Activated T-helper 2 cell treated with anti-CD3 and anti-CD28 coated beads, Interferon-gamma antibody, Interleukin-2, Interleukin-4, amounts not matched to agents 10 μg/mL and 5 μg/mL and 100 μg/mL, durations not matched to agents 14 hours and 24 hours and 36 hours (primary cell): ENCODE results near the gene ZNF385C. TPM values are rescaled to one million over a fixed set of nuclear protein-coding genes. Genes with fewer than 3 reads are reported as not detected.

Source experiments
- DNase-seq: peaks from one replicate; pipeline ENCODE4 v3.0.0; 2021; ENCODE audit warnings: low spot score
- H3K27ac Mint-ChIP-seq: one replicate; pipeline ENCODE4 v1.8.0; 2021; ENCODE audit warnings: mixed read lengths
- H3K27me3 Mint-ChIP-seq: one replicate; pipeline ENCODE4 v1.8.0; 2021; ENCODE audit warnings: low read depth, mixed read lengths
- H3K36me3 Mint-ChIP-seq: one replicate; pipeline ENCODE4 v1.8.0; 2021; ENCODE audit warnings: low read depth, mixed read lengths
- H3K4me1 Mint-ChIP-seq: one replicate; pipeline ENCODE4 v1.8.0; 2021; ENCODE audit warnings: low read depth, mixed read lengths
- H3K4me3 Mint-ChIP-seq: one replicate; pipeline ENCODE4 v1.8.0; 2021; ENCODE audit warnings: low read depth, mild to moderate bottlenecking, moderate library complexity, mixed read lengths
- H3K9me3 Mint-ChIP-seq: one replicate; pipeline ENCODE4 v1.8.0; 2021; ENCODE audit warnings: mixed read lengths
- intact Hi-C: fragments of 100-400 bp; cut with micrococcal nuclease; formaldehyde crosslinking; loops from one replicate; pipeline ENCODE4 v1.15.1; 2023
- total RNA-seq: library from RNA; stranded (reverse); gene quantifications from 2 replicates; pipeline ENCODE4 v1.2.3, GENCODE V29; 2022

Gene ZNF385C
- total RNA-seq, 1 donor from 2014 or later, result 0.16 TPM

- intact Hi-C loops, result no loop called here
- peak overlapping the region; percentile 46 for H3K27ac Mint-ChIP-seq
- H3K27me3 Mint-ChIP-seq, result no peaks in the 10 kb centered on the region
- H3K36me3 Mint-ChIP-seq, result peaks cover 35% of the 10 kb centered on the region
- no peaks in the 10 kb centered on the region for H3K9me3 Mint-ChIP-seq
- DNase-seq, result no peak
- peak overlapping the region; percentile 67 for H3K4me3 Mint-ChIP-seq
- H3K4me1 Mint-ChIP-seq, result peaks cover 22% of the 10 kb centered on the region
Observed at GRCh38 chr17:42120161-42120769, 22.0 kb upstream of the ZNF385C start.

GRCh38 chr17:42119301-42119700 lies 21.0 kb upstream of the ZNF385C start:
- peaks cover 35% of the 10 kb centered on the region for H3K36me3 Mint-ChIP-seq
- intact Hi-C loops, result loop anchor here (5.0 kb wide), 1 partner anchor 63 kb away; the partner anchor contains the start of gene KCNH4
- H3K27ac Mint-ChIP-seq, result no peak overlapping the region
- peak overlapping the region; percentile 67 for H3K4me3 Mint-ChIP-seq
- H3K4me1 Mint-ChIP-seq, result peaks cover 22% of the 10 kb centered on the region
- no peaks in the 10 kb centered on the region for H3K9me3 Mint-ChIP-seq
- DNase-seq, result no peak
- H3K27me3 Mint-ChIP-seq, result no peaks in the 10 kb centered on the region

GRCh38 chr17:42118545-42118944 lies 20.3 kb upstream of the ZNF385C start:
- H3K27me3 Mint-ChIP-seq, result no peaks in the 10 kb centered on the region
- peaks cover 22% of the 10 kb centered on the region for H3K4me1 Mint-ChIP-seq
- DNase-seq, result no peak
- intact Hi-C loops, result loop anchor here (5.0 kb wide), 1 partner anchor 64 kb away; the partner anchor contains the start of gene KCNH4
- H3K4me3 Mint-ChIP-seq, result peak overlapping the region; percentile 58
- H3K9me3 Mint-ChIP-seq, result no peaks in the 10 kb centered on the region
- H3K27ac Mint-ChIP-seq, result peak overlapping the region; percentile 65
- peaks cover 39% of the 10 kb centered on the region for H3K36me3 Mint-ChIP-seq

- Mint-ChIP-seq H3K4me1 (peaks cover 22% of the 10 kb centered on the region), H3K27ac (no peak overlapping the region), H3K27me3 (no peaks in the 10 kb centered on the region), H3K36me3 (peaks cover 41% of the 10 kb centered on the region), H3K9me3 (no peaks in the 10 kb centered on the region), H3K4me3 (peak overlapping the region; percentile 58)
- DNase-seq, result no peak
- intact Hi-C loops, result loop anchor here (5.0 kb wide), 1 partner anchor 64 kb away; the partner anchor contains the start of gene KCNH4
Observed at GRCh38 chr17:42118126-42118510, 19.8 kb upstream of the ZNF385C start.

GRCh38 chr17:42117397-42118125 lies 19.3 kb upstream of the ZNF385C start:
- peak overlapping the region; percentile 52 for H3K27ac Mint-ChIP-seq
- H3K4me1 Mint-ChIP-seq, result peaks cover 25% of the 10 kb centered on the region
- peaks cover 44% of the 10 kb centered on the region for H3K36me3 Mint-ChIP-seq
- H3K9me3 Mint-ChIP-seq, result no peaks in the 10 kb centered on the region
- H3K4me3 Mint-ChIP-seq, result no peak overlapping the region
- no peak for DNase-seq
- intact Hi-C loops, result loop anchor here (5.0 kb wide), 1 partner anchor 65 kb away; the partner anchor contains the start of gene KCNH4
- no peaks in the 10 kb centered on the region for H3K27me3 Mint-ChIP-seq

GRCh38 chr17:42116705-42117396 lies 18.6 kb upstream of the ZNF385C start:
- Mint-ChIP-seq H3K9me3 (no peaks in the 10 kb centered on the region), H3K27me3 (no peaks in the 10 kb centered on the region), H3K4me1 (peaks cover 30% of the 10 kb centered on the region), H3K36me3 (peaks cover 44% of the 10 kb centered on the region), H3K27ac (peak overlapping the region; percentile 66), H3K4me3 (no peak overlapping the region)
- intact Hi-C loops, result loop anchor here (1.0 to 5.0 kb wide), 3 partner anchors 50 to 92 kb away; partner anchors contain the start of gene KCNH4
- DNase-seq, result peak; percentile 78

- Mint-ChIP-seq H3K36me3 (peaks cover 52% of the 10 kb centered on the region), H3K27me3 (no peaks in the 10 kb centered on the region), H3K4me1 (peaks cover 42% of the 10 kb centered on the region), H3K4me3 (no peak overlapping the region), H3K9me3 (no peaks in the 10 kb centered on the region), H3K27ac (peak overlapping the region; percentile 50)
- DNase-seq, result no peak
- intact Hi-C loops, result loop anchor here (5.0 kb wide), 1 partner anchor 43 kb away; no protein-coding TSS in a partner anchor
Observed at GRCh38 chr17:42114118-42114517, 15.8 kb upstream of the ZNF385C start.

- Mint-ChIP-seq H3K27me3 (no peaks in the 10 kb centered on the region), H3K27ac (peak overlapping the region; percentile 96), H3K4me3 (no peak overlapping the region), H3K9me3 (no peaks in the 10 kb centered on the region), H3K4me1 (peaks cover 43% of the 10 kb centered on the region), H3K36me3 (peaks cover 53% of the 10 kb centered on the region)
- no peak for DNase-seq
- intact Hi-C loops, result loop anchor here (5.0 kb wide), 1 partner anchor 44 kb away; no protein-coding TSS in a partner anchor
Observed at GRCh38 chr17:42113293-42114069, 15.2 kb upstream of the ZNF385C start.

GRCh38 chr17:42112552-42113176 lies 14.4 kb upstream of the ZNF385C start, which contains the start of gene DHX58:
Gene DHX58 (minus strand): TSS chr17:42112714. CDS start chr17:42111892, 822 bp downstream.
- Mint-ChIP-seq H3K4me3 (peak within 1 kb of the TSS; percentile 91), H3K27ac (peak within 1 kb of the TSS; percentile 96), H3K4me1 (peaks cover 48% of the 10 kb centered on the region), H3K27me3 (no peaks in the 10 kb centered on the region), H3K9me3 (no peaks in the 10 kb centered on the region), H3K36me3 (peaks cover 55% of the 10 kb centered on the region)
- peak; percentile 84 for DNase-seq
- intact Hi-C loops, result loop anchor here (1.0 to 5.0 kb wide), 2 partner anchors 45 to 146 kb away; partner anchors contain the start of gene CNP

- H3K4me3 Mint-ChIP-seq, result peak overlapping the region; percentile 91
- H3K36me3 Mint-ChIP-seq, result peaks cover 50% of the 10 kb centered on the region
- peak overlapping the region; percentile 96 for H3K27ac Mint-ChIP-seq
- H3K9me3 Mint-ChIP-seq, result no peaks in the 10 kb centered on the region
- peaks cover 48% of the 10 kb centered on the region for H3K4me1 Mint-ChIP-seq
- peak; percentile 27 for DNase-seq
- H3K27me3 Mint-ChIP-seq, result no peaks in the 10 kb centered on the region
- intact Hi-C loops, result loop anchor here (1.0 to 5.0 kb wide), 2 partner anchors 45 to 146 kb away; partner anchors contain the start of gene CNP
Observed at GRCh38 chr17:42111871-42112551, 13.7 kb upstream of the ZNF385C start.

GRCh38 chr17:42111265-42111636 lies 13.0 kb upstream of the ZNF385C start:
- Mint-ChIP-seq H3K4me3 (peak overlapping the region; percentile 91), H3K4me1 (peaks cover 44% of the 10 kb centered on the region), H3K9me3 (no peaks in the 10 kb centered on the region), H3K36me3 (peaks cover 44% of the 10 kb centered on the region), H3K27ac (peak overlapping the region; percentile 96), H3K27me3 (no peaks in the 10 kb centered on the region)
- no peak for DNase-seq
- intact Hi-C loops, result loop anchor here (5.0 kb wide), 1 partner anchor 46 kb away; no protein-coding TSS in a partner anchor
